Jurkat, Clone E6-1 (cell line): Measurements from ENCODE around the gene CGB7.
"Not testable (repeated sequence)": the region's sequence is repeated elsewhere in the genome, so short reads cannot be mapped to it uniquely, and the experiment has no call there.

Source experiments
- DNase-seq: peaks from one replicate; pipeline ENCODE4 v3.0.0-alpha.2; 2011; ENCODE audit warnings: low read depth, low spot score
- H3K4me3 ChIP-seq: 2 replicates; pipeline ENCODE4 v1.5.1; 2011; ENCODE audit warnings: mild to moderate bottlenecking, low read length, control low read depth, moderate library complexity

The CGB7 gene

GRCh38 chr19:49049834-49050233 lies 7.7 kb downstream of the CGB7 start:
- DNase-seq, H3K4me3 ChIP-seq: not testable (repeated sequence)

GRCh38 chr19:49049011-49049410 lies 8.5 kb downstream of the CGB7 start, which contains the start of gene CGB8:
TSS of gene CGB8 (minus strand) at chr19:49049111. CDS start at chr19:49048739, 372 bp downstream.
- not testable (repeated sequence) for H3K4me3 ChIP-seq, DNase-seq

- DNase-seq, H3K4me3 ChIP-seq: not testable (repeated sequence)
Measured at GRCh38 chr19:49043548-49043947, 14.0 kb downstream of the CGB7 start, which contains the start of gene CGB5. TSS of gene CGB5 (plus strand) at chr19:49043848. CDS start at chr19:49044210, 362 bp downstream.

- DNase-seq, H3K4me3 ChIP-seq: not testable (repeated sequence)
Measured at GRCh38 chr19:49042666-49043065, 14.9 kb downstream of the CGB7 start.

GRCh38 chr19:49042177-49042576 lies 15.4 kb downstream of the CGB7 start:
- H3K4me3 ChIP-seq: no peak overlapping the region
- DNase-seq: no peak

- not testable (repeated sequence) for DNase-seq, H3K4me3 ChIP-seq
Measured at GRCh38 chr19:49039736-49040135, 17.8 kb downstream of the CGB7 start.

- H3K4me3 ChIP-seq, DNase-seq: not testable (repeated sequence)
Measured at GRCh38 chr19:49038557-49039276, 18.8 kb downstream of the CGB7 start.

- not testable (repeated sequence) for H3K4me3 ChIP-seq, DNase-seq
Measured at GRCh38 chr19:49038111-49038510, 19.4 kb downstream of the CGB7 start.

- H3K4me3 ChIP-seq, DNase-seq: not testable (repeated sequence)
Measured at GRCh38 chr19:49036815-49037214, 20.7 kb downstream of the CGB7 start, which contains the start of gene CGB1. TSS of gene CGB1 (minus strand) at chr19:49036895. CDS start at chr19:49036711, 184 bp downstream.

- not testable (repeated sequence) for H3K4me3 ChIP-seq, DNase-seq
Measured at GRCh38 chr19:49031642-49032301, 25.8 kb downstream of the CGB7 start, which contains the start of gene CGB2. TSS of gene CGB2 (plus strand) at chr19:49031890. CDS start at chr19:49032096, 206 bp downstream.

GRCh38 chr19:49030323-49030722 lies 27.2 kb downstream of the CGB7 start:
- H3K4me3 ChIP-seq, DNase-seq: not testable (repeated sequence)

GRCh38 chr19:49029749-49030148 lies 27.8 kb downstream of the CGB7 start:
- H3K4me3 ChIP-seq, DNase-seq: not testable (repeated sequence)

- H3K4me3 ChIP-seq, DNase-seq: not testable (repeated sequence)
Measured at GRCh38 chr19:49028686-49029085, 28.9 kb downstream of the CGB7 start.

GRCh38 chr19:49025599-49025998 lies 31.9 kb downstream of the CGB7 start:
- not testable (repeated sequence) for DNase-seq

GRCh38 chr19:49025088-49025487 lies 32.5 kb downstream of the CGB7 start:
- not testable (repeated sequence) for H3K4me3 ChIP-seq

More at GRCh38 chr19:49025599-49025998, 31.9 kb downstream of the CGB7 start:
- H3K4me3 ChIP-seq: not testable (repeated sequence)

GRCh38 chr19:49024233-49024632 lies 33.3 kb downstream of the CGB7 start, which contains the start of gene CGB3:
TSS of gene CGB3 (minus strand) at chr19:49024333. CDS start at chr19:49023971, 362 bp downstream.
- DNase-seq, H3K4me3 ChIP-seq: not testable (repeated sequence)

More at GRCh38 chr19:49025088-49025487, 32.5 kb downstream of the CGB7 start:
- not testable (repeated sequence) for DNase-seq

GRCh38 chr19:49022116-49022515 lies 35.4 kb downstream of the CGB7 start:
- no peak overlapping the region for H3K4me3 ChIP-seq
- DNase-seq: no peak

GRCh38 chr19:49020931-49021895 lies 36.3 kb downstream of the CGB7 start:
- no peak for DNase-seq
- H3K4me3 ChIP-seq: no peak overlapping the region

- H3K4me3 ChIP-seq: no peak overlapping the region
- no peak for DNase-seq
Measured at GRCh38 chr19:49020342-49020741, 37.2 kb downstream of the CGB7 start.
